ENCODE measurements around the gene SIK1.
"Not testable (repeated sequence)": the region's sequence is repeated elsewhere in the genome, so short reads cannot be mapped to it uniquely, and the experiment has no call there.

The SIK1 gene

GRCh38 chr21:43426404-43427241, at the start of gene SIK1:
Gene SIK1 (minus strand): TSS chr21:43427131. CDS start chr21:43426178, 953 bp downstream.
- not testable (repeated sequence) for DNase-seq (ENCODE audit: low read depth, low spot score)

GRCh38 chr21:43471597-43472242, 44.8 kb upstream of the SIK1 start:
- not testable (repeated sequence) for DNase-seq (ENCODE audit: low read depth, low spot score)

- not testable (repeated sequence) for DNase-seq (ENCODE audit: low read depth, low spot score)
These were observed 43.0 kb upstream of the SIK1 start for GRCh38 chr21:43469719-43470458.

- DNase-seq (ENCODE audit: low read depth, low spot score), result no peak
These were observed 40.9 kb upstream of the SIK1 start for GRCh38 chr21:43467785-43468184.

GRCh38 chr21:43465159-43465558, 38.2 kb upstream of the SIK1 start:
- not testable (repeated sequence) for DNase-seq (ENCODE audit: low read depth, low spot score)

GRCh38 chr21:43463498-43464261, 36.7 kb upstream of the SIK1 start:
- DNase-seq (ENCODE audit: low read depth, low spot score), result not testable (repeated sequence)

GRCh38 chr21:43462932-43463331, 36.0 kb upstream of the SIK1 start:
- DNase-seq (ENCODE audit: low read depth, low spot score), result not testable (repeated sequence)

GRCh38 chr21:43460475-43460874, 33.5 kb upstream of the SIK1 start:
- DNase-seq (ENCODE audit: low read depth, low spot score), result not testable (repeated sequence)

- DNase-seq (ENCODE audit: low read depth, low spot score), result not testable (repeated sequence)
These were observed 32.1 kb upstream of the SIK1 start for GRCh38 chr21:43458995-43459394.

GRCh38 chr21:43456616-43457314, 29.8 kb upstream of the SIK1 start:
- not testable (repeated sequence) for DNase-seq (ENCODE audit: low read depth, low spot score)

- DNase-seq (ENCODE audit: low read depth, low spot score), result not testable (repeated sequence)
These were observed 28.8 kb upstream of the SIK1 start for GRCh38 chr21:43455717-43456116.

- DNase-seq (ENCODE audit: low read depth, low spot score), result not testable (repeated sequence)
These were observed 27.2 kb upstream of the SIK1 start for GRCh38 chr21:43454176-43454575.

- not testable (repeated sequence) for DNase-seq (ENCODE audit: low read depth, low spot score)
These were observed 24.9 kb upstream of the SIK1 start for GRCh38 chr21:43451850-43452249.

GRCh38 chr21:43450287-43450686, 23.4 kb upstream of the SIK1 start:
- DNase-seq (ENCODE audit: low read depth, low spot score), result not testable (repeated sequence)

- DNase-seq (ENCODE audit: low read depth, low spot score), result not testable (repeated sequence)
These were observed 20.5 kb upstream of the SIK1 start for GRCh38 chr21:43447353-43447977.

- DNase-seq (ENCODE audit: low read depth, low spot score), result not testable (repeated sequence)
These were observed 19.5 kb upstream of the SIK1 start for GRCh38 chr21:43446277-43446932.

GRCh38 chr21:43444524-43444923, 17.6 kb upstream of the SIK1 start:
- not testable (repeated sequence) for DNase-seq (ENCODE audit: low read depth, low spot score)

- not testable (repeated sequence) for DNase-seq (ENCODE audit: low read depth, low spot score)
These were observed 15.6 kb upstream of the SIK1 start for GRCh38 chr21:43442571-43442970.
